22Rv1 (cell line): ENCODE data around the gene POLR1E.
"Not testable (repeated sequence)": the region's sequence is repeated elsewhere in the genome, so short reads cannot be mapped to it uniquely, and the experiment has no call there.

ENCODE experiments used
- ZFX ChIP-seq: fragments of 450-650 bp; IDR thresholded peaks from 2 replicates; pipeline ENCODE4 v1.6.1; 2017; ENCODE audit warnings: antibody characterized with exemption, borderline replicate concordance
- TF ChIP-seq, protein P1 (sequence below): fragments of 450-650 bp; IDR thresholded peaks from 2 replicates; pipeline ENCODE4 v1.5.1; 2017; ENCODE audit warnings: mild to moderate bottlenecking

DNA sequence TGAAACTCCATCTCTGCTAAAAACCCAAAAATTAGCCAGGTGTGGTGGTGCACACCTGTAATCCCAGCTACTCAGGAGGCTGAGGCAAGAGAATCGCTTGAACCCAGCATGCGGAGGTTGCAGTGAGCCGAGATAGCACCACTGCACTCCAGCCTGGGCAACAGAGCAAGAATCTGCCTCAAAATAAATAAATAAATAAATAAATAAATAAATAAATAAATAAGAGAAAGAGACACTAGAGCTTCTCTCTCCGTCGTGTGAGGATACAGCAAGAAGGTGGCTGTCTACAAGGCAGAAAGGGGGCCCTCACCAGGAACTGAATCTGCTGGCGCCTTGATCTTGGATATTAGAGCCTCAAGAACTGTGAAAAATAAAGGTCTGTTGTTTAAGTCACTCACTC, 11.8 kb upstream of the POLR1E start:
- TF ChIP-seq, protein P1, sequence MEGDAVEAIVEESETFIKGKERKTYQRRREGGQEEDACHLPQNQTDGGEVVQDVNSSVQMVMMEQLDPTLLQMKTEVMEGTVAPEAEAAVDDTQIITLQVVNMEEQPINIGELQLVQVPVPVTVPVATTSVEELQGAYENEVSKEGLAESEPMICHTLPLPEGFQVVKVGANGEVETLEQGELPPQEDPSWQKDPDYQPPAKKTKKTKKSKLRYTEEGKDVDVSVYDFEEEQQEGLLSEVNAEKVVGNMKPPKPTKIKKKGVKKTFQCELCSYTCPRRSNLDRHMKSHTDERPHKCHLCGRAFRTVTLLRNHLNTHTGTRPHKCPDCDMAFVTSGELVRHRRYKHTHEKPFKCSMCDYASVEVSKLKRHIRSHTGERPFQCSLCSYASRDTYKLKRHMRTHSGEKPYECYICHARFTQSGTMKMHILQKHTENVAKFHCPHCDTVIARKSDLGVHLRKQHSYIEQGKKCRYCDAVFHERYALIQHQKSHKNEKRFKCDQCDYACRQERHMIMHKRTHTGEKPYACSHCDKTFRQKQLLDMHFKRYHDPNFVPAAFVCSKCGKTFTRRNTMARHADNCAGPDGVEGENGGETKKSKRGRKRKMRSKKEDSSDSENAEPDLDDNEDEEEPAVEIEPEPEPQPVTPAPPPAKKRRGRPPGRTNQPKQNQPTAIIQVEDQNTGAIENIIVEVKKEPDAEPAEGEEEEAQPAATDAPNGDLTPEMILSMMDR: not testable (repeated sequence)
- TF ChIP-seq ZFX: not testable (repeated sequence)
